Measurements from ENCODE around the gene ENDOD1. TPM values are rescaled to one million over a fixed set of nuclear protein-coding genes. Genes with fewer than 3 reads are reported as not detected.

Gene ENDOD1
- total RNA-seq, 1 experiment from 2014 or later: 0.87 TPM

GRCh38 chr11:95142431-95142830 is 52.8 kb downstream of the ENDOD1 start:
- Histone ChIP-seq H3K14ac (ENCODE audit: insufficient read depth, low read length) (no peak overlapping the region), H4K91ac (ENCODE audit: insufficient read length, low read depth, low read length) (no peak overlapping the region), H2AFZ (ENCODE audit: low read length) (no peak overlapping the region), H3K23ac (ENCODE audit: insufficient read length, low read depth, low read length) (no peak overlapping the region), H3K9ac (ENCODE audit: extremely low read depth, insufficient read length, low read length) (no peak overlapping the region), H3K4me1 (ENCODE audit: insufficient read depth, low read length) (no peaks in the 10 kb centered on the region), H3T11ph (ENCODE audit: low read length) (no peak overlapping the region), H3K4ac (ENCODE audit: low read depth, low read length) (no peak overlapping the region), H2BK120ac (ENCODE audit: low read depth, low read length, poor library complexity, severe bottlenecking) (no peak overlapping the region), H2BK12ac (ENCODE audit: insufficient read length, low read depth, low read length) (no peak overlapping the region), H2BK15ac (ENCODE audit: low read depth, low read length) (no peak overlapping the region), H4K8ac (replicated peaks; ENCODE audit: insufficient read length, low read depth, low read length) (no peak overlapping the region), H2AK5ac (ENCODE audit: insufficient read length, low read length) (no peak overlapping the region), H3K18ac (ENCODE audit: insufficient read length, low read depth, low read length) (no peak overlapping the region), H2BK5ac (ENCODE audit: insufficient read length, low read length) (no peak overlapping the region), H4K5ac (ENCODE audit: insufficient read length, low read depth, low read length) (no peak overlapping the region), H3K79me1 (ENCODE audit: insufficient read depth, low read depth, low read length, poor library complexity, severe bottlenecking) (no peaks in the 10 kb centered on the region), H2BK20ac (ENCODE audit: low read depth, low read length, poor library complexity, severe bottlenecking) (no peak overlapping the region), H3K27ac (ENCODE audit: insufficient read length, low read depth, low read length) (no peak overlapping the region), H3K79me2 (ENCODE audit: insufficient read depth, low read length) (no peaks in the 10 kb centered on the region), H4K20me1 (ENCODE audit: control insufficient read depth, insufficient read depth, insufficient read length) (no peaks in the 10 kb centered on the region), H3K56ac (ENCODE audit: insufficient read length, low read depth, low read length) (no peak overlapping the region), H3K9me3 (ENCODE audit: control insufficient read depth, low read depth, low read length) (peaks cover 4% of the 10 kb centered on the region), H3K4me2 (ENCODE audit: insufficient read depth, insufficient read length, low read length) (no peak overlapping the region), H3K27me3 (ENCODE audit: insufficient read depth, low read length) (peaks cover 10% of the 10 kb centered on the region; the same call in 1 of the 2 replicates), H3K23me2 (ENCODE audit: insufficient read length, low read depth, low read length, poor library complexity, severe bottlenecking) (no peaks in the 10 kb centered on the region)
- Mint-ChIP-seq H3K36me3 (ENCODE audit: insufficient read depth in 1 of 3, low read depth in 3 of 3) (no peaks in the 10 kb centered on the region), H3K27ac (no peak overlapping the region), H3K27me3 (ENCODE audit: low read depth) (peaks cover 97% of the 10 kb centered on the region), H3K4me1 (no peaks in the 10 kb centered on the region), H3K9me3 (no peaks in the 10 kb centered on the region), H3K4me3 (no peak overlapping the region)
- no peak for TF ChIP-seq CTCF (conservative IDR thresholded peaks at IDR 0.05)
- no CpG with 5 or more reads among the region's 2 CpGs for WGBS (ENCODE audit: extremely low coverage, insufficient read length, low lambda C conversion rate)
- no peak for DNase-seq

All from H9 (cell line).